Loucy (cell line): ENCODE measurements around the gene OTOP3.

Source experiments
- H2AFZ ChIP-seq: fragments of 200-600 bp; sonication (generic); 2 replicates; pipeline ENCODE4 v1.6.0; 2016; ENCODE audit warnings: antibody characterized with exemption, mild to moderate bottlenecking, low read length, moderate library complexity
- H3F3A ChIP-seq: fragments of 200-600 bp; 2 replicates; pipeline ENCODE4 v1.6.0; 2016; ENCODE audit warnings: antibody characterized with exemption, low read depth, mild to moderate bottlenecking
- H3K27me3 ChIP-seq: fragments of 200-600 bp; sonication (generic); 2 replicates; pipeline ENCODE4 v1.6.1; 2014; ENCODE audit warnings: low read length, mild to moderate bottlenecking; ENCODE audit not compliant: insufficient read depth, poor library complexity, severe bottlenecking
- H3K36me3 ChIP-seq: fragments of 200-600 bp; sonication (generic); 2 replicates; pipeline ENCODE4 v1.6.1; 2016; ENCODE audit warnings: low read length; ENCODE audit not compliant: insufficient read depth
- H3K4me1 ChIP-seq: fragments of 200-600 bp; sonication (generic); 2 replicates; pipeline ENCODE4 v1.5.1; 2014; ENCODE audit warnings: low read length, mild to moderate bottlenecking; ENCODE audit not compliant: insufficient read depth, poor library complexity, severe bottlenecking
- H3K4me2 ChIP-seq: fragments of 200-600 bp; sonication (generic); 2 replicates; pipeline ENCODE4 v1.6.0; 2014; ENCODE audit warnings: antibody characterized with exemption, low read length, low read depth, mild to moderate bottlenecking; ENCODE audit not compliant: poor library complexity, severe bottlenecking
- H3K4me3 ChIP-seq: fragments of 200-600 bp; sonication (generic); 2 replicates; pipeline ENCODE4 v1.5.1; 2014; ENCODE audit warnings: low read length, mild to moderate bottlenecking, mixed read lengths; ENCODE audit not compliant: poor library complexity, severe bottlenecking
- H3K79me2 ChIP-seq: fragments of 200-600 bp; sonication (generic); 2 replicates; pipeline ENCODE4 v1.6.1; 2014; ENCODE audit warnings: low read length; ENCODE audit not compliant: insufficient read depth
- H3K9ac ChIP-seq: fragments of 200-600 bp; sonication (generic); 2 replicates; pipeline ENCODE4 v1.6.0; 2014; ENCODE audit warnings: mild to moderate bottlenecking, low read depth, low read length, moderate library complexity; ENCODE audit not compliant: poor library complexity, severe bottlenecking
- H3K9me2 ChIP-seq: fragments of 200-600 bp; sonication (generic); replicated peaks from 2 replicates; pipeline ENCODE4 v1.6.1; 2016; ENCODE audit warnings: low read depth, low read length, mixed read lengths
- H3K9me3 ChIP-seq: fragments of 200-600 bp; sonication (generic); 2 replicates; pipeline ENCODE4 v1.6.1; 2014; ENCODE audit warnings: mild to moderate bottlenecking, antibody characterized with exemption, low read length, low read depth; ENCODE audit not compliant: insufficient read depth
- H4K20me1 ChIP-seq: fragments of 200-600 bp; sonication (generic); 2 replicates; pipeline ENCODE4 v1.6.0; 2014; ENCODE audit warnings: antibody characterized with exemption, low read length, mild to moderate bottlenecking; ENCODE audit not compliant: insufficient read depth, poor library complexity, severe bottlenecking
- EZH2phosphoT487 ChIP-seq: fragments of 200-600 bp; IDR thresholded peaks from 2 replicates; pipeline ENCODE4 v1.6.1; 2018; ENCODE audit warnings: antibody characterized with exemption, mild to moderate bottlenecking, moderate library complexity, borderline replicate concordance
- TF ChIP-seq, protein P1 (sequence below): fragments of 200-600 bp; sonication (generic); conservative IDR thresholded peaks from 2 replicates; pipeline ENCODE4 v1.5.1; 2014; ENCODE audit warnings: mild to moderate bottlenecking, antibody characterized with exemption, low read length

The OTOP3 gene

DNA sequence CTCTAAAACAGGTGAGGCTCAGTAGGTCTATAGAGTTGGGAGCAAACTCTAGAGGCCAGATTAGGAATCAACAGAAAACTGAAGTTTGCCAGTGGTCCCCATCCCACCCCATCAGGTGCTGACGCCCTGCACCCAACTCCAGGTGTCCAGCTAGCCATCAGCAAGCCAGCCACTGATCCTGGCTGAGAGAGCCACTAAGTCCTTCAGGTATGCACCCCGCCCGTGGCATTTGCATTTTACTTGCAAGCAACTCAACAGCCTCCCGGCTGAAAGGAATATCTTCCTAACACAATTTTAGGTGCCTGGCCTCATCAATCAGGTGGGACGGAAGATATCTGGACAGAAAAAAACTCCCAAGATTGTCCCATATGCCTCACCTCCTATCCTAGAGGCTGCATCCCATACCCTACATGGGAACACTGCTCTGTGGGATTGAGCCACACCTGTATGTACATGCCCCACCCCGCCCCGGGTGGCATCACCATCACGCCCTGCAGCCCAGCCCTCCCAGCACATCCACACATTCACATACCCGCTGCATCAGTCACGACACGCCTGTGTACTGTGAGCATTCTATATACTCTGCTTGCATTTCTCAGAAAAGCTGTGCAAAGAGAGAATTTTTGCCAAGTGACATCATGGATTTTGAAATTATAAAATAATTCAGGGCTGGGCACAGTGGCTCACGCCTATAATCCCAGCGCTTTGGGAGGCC lies 8.3 kb downstream of the OTOP3 start:
- H2AFZ ChIP-seq, result no peak overlapping the region
- TF ChIP-seq, protein P1, sequence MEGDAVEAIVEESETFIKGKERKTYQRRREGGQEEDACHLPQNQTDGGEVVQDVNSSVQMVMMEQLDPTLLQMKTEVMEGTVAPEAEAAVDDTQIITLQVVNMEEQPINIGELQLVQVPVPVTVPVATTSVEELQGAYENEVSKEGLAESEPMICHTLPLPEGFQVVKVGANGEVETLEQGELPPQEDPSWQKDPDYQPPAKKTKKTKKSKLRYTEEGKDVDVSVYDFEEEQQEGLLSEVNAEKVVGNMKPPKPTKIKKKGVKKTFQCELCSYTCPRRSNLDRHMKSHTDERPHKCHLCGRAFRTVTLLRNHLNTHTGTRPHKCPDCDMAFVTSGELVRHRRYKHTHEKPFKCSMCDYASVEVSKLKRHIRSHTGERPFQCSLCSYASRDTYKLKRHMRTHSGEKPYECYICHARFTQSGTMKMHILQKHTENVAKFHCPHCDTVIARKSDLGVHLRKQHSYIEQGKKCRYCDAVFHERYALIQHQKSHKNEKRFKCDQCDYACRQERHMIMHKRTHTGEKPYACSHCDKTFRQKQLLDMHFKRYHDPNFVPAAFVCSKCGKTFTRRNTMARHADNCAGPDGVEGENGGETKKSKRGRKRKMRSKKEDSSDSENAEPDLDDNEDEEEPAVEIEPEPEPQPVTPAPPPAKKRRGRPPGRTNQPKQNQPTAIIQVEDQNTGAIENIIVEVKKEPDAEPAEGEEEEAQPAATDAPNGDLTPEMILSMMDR, result no peak
- TF ChIP-seq EZH2phosphoT487, result no peak
- H3K4me3 ChIP-seq, result no peak overlapping the region
- H3K79me2 ChIP-seq, result no peaks in the 10 kb centered on the region
- H3K9me3 ChIP-seq, result no peaks in the 10 kb centered on the region
- no peaks in the 10 kb centered on the region for H3K4me1 ChIP-seq
- H3K9ac ChIP-seq, result no peak overlapping the region
- no peak overlapping the region for H3K4me2 ChIP-seq
- no peaks in the 10 kb centered on the region for H3F3A ChIP-seq
- no peaks in the 10 kb centered on the region for H3K36me3 ChIP-seq
- no peaks in the 10 kb centered on the region for H3K9me2 ChIP-seq
- no peaks in the 10 kb centered on the region for H4K20me1 ChIP-seq
- no peaks in the 10 kb centered on the region for H3K27me3 ChIP-seq

DNA sequence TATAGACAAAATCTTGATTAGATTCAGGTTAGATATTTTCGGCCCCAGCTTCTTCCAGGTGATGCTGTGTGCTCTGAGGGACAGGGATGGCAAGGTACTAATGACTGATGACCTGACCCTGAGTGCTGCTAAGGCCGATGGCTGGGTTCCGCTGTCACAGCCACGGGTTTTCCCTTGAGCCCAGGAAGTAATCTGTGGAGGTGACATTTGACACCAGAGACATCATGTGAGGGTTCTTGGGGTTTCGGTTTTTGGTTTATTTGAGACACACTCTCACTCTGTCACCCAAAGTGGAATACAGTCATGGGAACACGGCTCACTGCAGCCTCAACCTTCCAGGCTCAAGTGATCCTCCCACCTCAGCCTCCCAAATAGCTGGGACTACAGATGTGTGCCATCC lies 9.8 kb downstream of the OTOP3 start:
- Histone ChIP-seq H3F3A (no peaks in the 10 kb centered on the region), H3K4me2 (no peak overlapping the region), H4K20me1 (no peaks in the 10 kb centered on the region), H3K27me3 (no peaks in the 10 kb centered on the region), H2AFZ (no peak overlapping the region), H3K9me2 (no peaks in the 10 kb centered on the region), H3K4me3 (no peak overlapping the region), H3K36me3 (no peaks in the 10 kb centered on the region), H3K4me1 (no peaks in the 10 kb centered on the region), H3K9me3 (no peaks in the 10 kb centered on the region), H3K9ac (no peak overlapping the region), H3K79me2 (no peaks in the 10 kb centered on the region)
- TF ChIP-seq EZH2phosphoT487, result no peak
- TF ChIP-seq, protein P1, result no peak

DNA sequence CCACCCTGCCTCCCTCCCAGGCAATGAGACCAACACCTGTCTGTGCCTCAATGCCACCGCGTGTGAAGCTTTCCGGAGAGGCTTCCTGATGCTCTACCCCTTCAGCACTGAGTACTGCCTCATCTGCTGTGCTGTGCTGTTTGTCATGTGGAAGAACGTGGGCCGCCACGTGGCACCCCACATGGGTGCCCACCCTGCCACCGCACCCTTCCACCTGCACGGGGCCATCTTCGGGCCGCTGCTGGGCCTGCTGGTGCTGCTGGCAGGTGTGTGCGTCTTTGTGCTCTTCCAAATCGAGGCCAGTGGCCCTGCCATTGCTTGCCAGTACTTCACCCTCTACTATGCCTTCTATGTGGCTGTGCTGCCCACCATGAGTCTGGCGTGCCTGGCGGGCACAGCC lies 10.9 kb downstream of the OTOP3 start:
- no peak overlapping the region for H3K4me2 ChIP-seq
- no peaks in the 10 kb centered on the region for H3K79me2 ChIP-seq
- H3K36me3 ChIP-seq, result no peaks in the 10 kb centered on the region
- H3K9me2 ChIP-seq, result no peaks in the 10 kb centered on the region
- H3K9ac ChIP-seq, result no peak overlapping the region
- H3K27me3 ChIP-seq, result no peaks in the 10 kb centered on the region
- no peak overlapping the region for H3K4me3 ChIP-seq
- no peaks in the 10 kb centered on the region for H3K4me1 ChIP-seq
- TF ChIP-seq, protein P1, result no peak
- no peak for TF ChIP-seq EZH2phosphoT487
- H4K20me1 ChIP-seq, result no peaks in the 10 kb centered on the region
- no peaks in the 10 kb centered on the region for H3K9me3 ChIP-seq
- no peaks in the 10 kb centered on the region for H3F3A ChIP-seq
- no peak overlapping the region for H2AFZ ChIP-seq
